OCI-LY3 (cell line): ENCODE measurements around the gene VPS4B.

Experiments used
- CTCF ChIP-seq: fragments of 200-600, 300-600 bp; sonication (generic); IDR thresholded peaks from 2 replicates; pipeline ENCODE4 v1.5.1; 2014; ENCODE audit warnings: antibody characterized with exemption, low read length, low read depth
- EZH2phosphoT487 ChIP-seq: fragments of 200-600 bp; shearing (Covaris generic); IDR thresholded peaks from 2 replicates; pipeline ENCODE4 v1.6.1; 2018; ENCODE audit warnings: antibody characterized with exemption, mixed run types, low read depth

GRCh38 chr18:63367053-63367953 lies 55.0 kb downstream of the VPS4B start, which contains the start of gene KDSR:
- TF ChIP-seq CTCF (no peak), EZH2phosphoT487 (no peak)
